Thyroid gland (tissue), 4 donors: ENCODE results near the gene KLHDC4. TPM values are rescaled to one million over a fixed set of nuclear protein-coding genes. Genes with fewer than 3 reads are reported as not detected.
"Not testable (repeated sequence)": the region's sequence is repeated elsewhere in the genome, so short reads cannot be mapped to it uniquely, and the experiment has no call there.

Experiments
- DNase-seq, 2 donors: peaks; one replicate each; pipeline ENCODE4 v3.0.0-alpha.2; 2019
- H3K27ac ChIP-seq, 3 donors: fragments of 200-600 bp; sonication (generic); 1 replicate in 2 of 3; 2 replicates in 1 of 3; pipeline ENCODE4 v1.5.1; 2016 to 2019; ENCODE audit warnings: mild to moderate bottlenecking in 1 of 3, moderate library complexity in 1 of 3
- H3K27me3 ChIP-seq: fragments of 200-600 bp; sonication (generic); one replicate; pipeline ENCODE4 v1.5.1; 2019
- H3K36me3 ChIP-seq, 2 donors: fragments of 200-600 bp; sonication (generic); one replicate each; pipeline ENCODE4 v1.5.1; 2016 to 2019
- H3K4me1 ChIP-seq, 2 donors: fragments of 200-600 bp; sonication (generic); one replicate each; pipeline ENCODE4 v1.5.1; 2017 to 2019
- H3K4me3 ChIP-seq, 3 donors: fragments of 200-600 bp; sonication (generic); replicated peaks in 1 of 3; 1 replicate in 2 of 3; 2 replicates in 1 of 3; pipeline ENCODE4 v1.5.1; 2016; ENCODE audit warnings: mild to moderate bottlenecking in 1 of 3
- H3K9me3 ChIP-seq: fragments of 200-600 bp; sonication (generic); one replicate; pipeline ENCODE4 v1.5.1; 2017
- POLR2A ChIP-seq, 2 donors: fragments of 450-650 bp; IDR thresholded peaks; one replicate each; pipeline ENCODE4 v1.6.1; 2017; ENCODE audit warnings: antibody characterized with exemption in 2 of 2, mild to moderate bottlenecking in 2 of 2, moderate library complexity in 1 of 2
- WGBS, 2 donors: methylation state at CpG; one replicate each; pipeline ENCODE4 v1.1.5; 2017; 5-methylcytosine and 5-hydroxymethylcytosine counted together
- intact Hi-C: fragments of 100-400 bp; cut with DNase I; formaldehyde crosslinking; loops from one replicate; pipeline ENCODE4 v1.15.1; 2023
- total RNA-seq, 4 donors: library from RNA; depleted of rRNA; stranded (reverse); fragments of >200 nt; gene quantifications; one replicate each; pipeline ENCODE4 v1.2.3, GENCODE V29; 2016
- TF ChIP-seq, protein P1 (sequence below), 6 experiments: fragments of 200-600 bp in 3 of 6; fragments of 450-650 bp in 3 of 6; sonication (generic) in 3 of 6; IDR thresholded peaks; one replicate each; pipeline ENCODE4 v1.5.1; 2016 to 2019; ENCODE audit warnings: antibody characterized with exemption in 6 of 6, mild to moderate bottlenecking in 2 of 6, inconsistent platforms in 1 of 6, moderate library complexity in 1 of 6

KLHDC4 gene
- total RNA-seq, 4 donors from 2014 or later: 19.9 to 40.9 (median 30.3) TPM

DNA sequence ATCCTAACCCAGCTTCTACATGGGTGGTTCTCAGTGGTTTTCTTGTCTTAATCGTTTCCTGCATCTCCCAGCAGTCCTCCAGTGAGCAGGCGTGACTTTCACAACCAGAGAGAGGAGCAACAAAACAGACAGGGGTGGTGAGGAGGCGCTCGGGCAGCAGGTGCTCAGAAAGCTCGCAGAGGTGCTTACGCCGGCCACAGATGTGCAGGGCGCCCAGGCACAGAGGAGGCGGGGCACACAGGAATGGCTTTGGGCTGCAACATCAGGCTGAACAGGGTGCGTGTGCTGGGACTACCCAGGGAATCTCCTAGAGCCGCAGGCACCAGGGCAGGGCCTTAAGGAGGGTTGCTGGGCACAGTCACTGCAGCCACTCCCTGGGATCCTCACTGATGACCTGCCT, 32.6 kb downstream of the KLHDC4 start:
- Histone ChIP-seq H3K27ac (no peak overlapping the region), H3K4me3 (no peak overlapping the region), H3K27me3 (no peaks in the 10 kb centered on the region), H3K36me3 (peaks cover 0 to 5% of the 10 kb centered on the region in 2 donors), H3K9me3 (no peaks in the 10 kb centered on the region), H3K4me1 (no peaks in the 10 kb centered on the region)
- no peak for DNase-seq
- TF ChIP-seq POLR2A (IDR thresholded peaks at IDR 0.05): no peak
- TF ChIP-seq, protein P1, sequence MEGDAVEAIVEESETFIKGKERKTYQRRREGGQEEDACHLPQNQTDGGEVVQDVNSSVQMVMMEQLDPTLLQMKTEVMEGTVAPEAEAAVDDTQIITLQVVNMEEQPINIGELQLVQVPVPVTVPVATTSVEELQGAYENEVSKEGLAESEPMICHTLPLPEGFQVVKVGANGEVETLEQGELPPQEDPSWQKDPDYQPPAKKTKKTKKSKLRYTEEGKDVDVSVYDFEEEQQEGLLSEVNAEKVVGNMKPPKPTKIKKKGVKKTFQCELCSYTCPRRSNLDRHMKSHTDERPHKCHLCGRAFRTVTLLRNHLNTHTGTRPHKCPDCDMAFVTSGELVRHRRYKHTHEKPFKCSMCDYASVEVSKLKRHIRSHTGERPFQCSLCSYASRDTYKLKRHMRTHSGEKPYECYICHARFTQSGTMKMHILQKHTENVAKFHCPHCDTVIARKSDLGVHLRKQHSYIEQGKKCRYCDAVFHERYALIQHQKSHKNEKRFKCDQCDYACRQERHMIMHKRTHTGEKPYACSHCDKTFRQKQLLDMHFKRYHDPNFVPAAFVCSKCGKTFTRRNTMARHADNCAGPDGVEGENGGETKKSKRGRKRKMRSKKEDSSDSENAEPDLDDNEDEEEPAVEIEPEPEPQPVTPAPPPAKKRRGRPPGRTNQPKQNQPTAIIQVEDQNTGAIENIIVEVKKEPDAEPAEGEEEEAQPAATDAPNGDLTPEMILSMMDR (IDR thresholded peaks at IDR 0.05): no peak
- 88 to 93% methylated on average over 11 of the region's 11 CpGs for WGBS, 2 donors
- intact Hi-C loops: no loop called here

DNA sequence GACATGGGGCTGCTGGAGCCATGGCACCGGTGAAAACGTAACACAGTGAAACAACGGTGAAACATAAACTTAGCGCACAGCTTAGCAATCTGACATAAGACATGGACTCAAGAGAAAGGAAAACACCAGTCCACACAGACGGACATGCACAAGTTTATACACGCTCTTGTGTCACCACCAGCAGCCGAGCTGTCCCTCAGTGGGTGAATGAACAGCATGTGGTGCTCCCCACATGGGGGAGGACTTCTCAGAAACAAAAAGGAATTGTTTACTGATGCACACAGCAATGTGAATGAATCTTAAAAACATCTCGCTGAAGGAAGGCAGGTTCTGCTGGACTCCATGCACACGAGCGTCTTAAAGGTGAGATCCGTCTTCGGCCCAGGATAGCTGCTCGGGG, 34.2 kb downstream of the KLHDC4 start:
- peaks cover 0 to 5% of the 10 kb centered on the region in 2 donors for H3K36me3 ChIP-seq
- intact Hi-C loops: no loop called here
- TF ChIP-seq POLR2A (IDR thresholded peaks at IDR 0.05): no peak
- TF ChIP-seq, protein P1 (IDR thresholded peaks at IDR 0.05): no peak

DNA sequence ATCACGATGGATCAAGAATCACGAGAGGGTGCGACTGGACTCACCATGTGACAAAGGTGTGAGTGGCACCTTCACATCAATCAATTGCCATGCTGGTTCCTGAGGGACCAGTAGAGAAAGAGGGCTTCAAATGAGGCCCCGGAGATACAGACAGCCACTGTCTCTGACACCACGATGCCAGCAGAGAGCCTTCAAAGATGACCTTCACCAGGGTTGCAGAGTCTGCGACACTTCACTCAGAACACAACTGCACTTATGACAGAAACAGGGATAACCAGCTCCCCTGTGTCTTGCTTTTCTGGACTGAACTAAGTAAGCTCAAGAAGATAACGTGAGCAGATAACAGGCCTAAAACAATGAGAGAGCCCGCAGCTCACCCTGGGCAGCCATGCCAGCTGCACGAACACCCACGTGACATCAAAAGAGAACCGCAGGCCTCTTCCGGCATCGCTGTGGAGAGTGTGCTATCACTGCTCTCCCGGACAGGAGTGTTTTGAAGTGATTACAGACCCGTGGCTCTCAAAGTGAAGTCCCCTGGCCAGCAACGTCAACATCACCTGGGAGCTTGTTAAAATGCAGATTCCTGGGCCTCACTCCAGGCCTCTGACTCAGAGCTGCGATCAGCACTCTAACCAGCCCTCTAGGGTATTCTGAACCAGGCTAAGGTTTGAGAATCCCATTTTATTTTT, 36.4 kb downstream of the KLHDC4 start:
- 88 to 92% methylated on average over 17 of the region's 17 CpGs for WGBS, 2 donors
- intact Hi-C loops: no loop called here
- no peak for TF ChIP-seq POLR2A (IDR thresholded peaks at IDR 0.05)
- TF ChIP-seq, protein P1 (IDR thresholded peaks at IDR 0.05): no peak
- no peaks in the 10 kb centered on the region for H3K4me1 ChIP-seq
- H3K9me3 ChIP-seq: no peaks in the 10 kb centered on the region
- no peak for DNase-seq
- H3K4me3 ChIP-seq: no peak overlapping the region
- H3K36me3 ChIP-seq: peaks cover 0 to 5% of the 10 kb centered on the region in 2 donors
- no peaks in the 10 kb centered on the region for H3K27me3 ChIP-seq
- no peak overlapping the region for H3K27ac ChIP-seq

More for the DNA sequence above, 34.2 kb downstream of the KLHDC4 start:
- no peaks in the 10 kb centered on the region for H3K4me1 ChIP-seq
- H3K9me3 ChIP-seq: no peaks in the 10 kb centered on the region
- no peak overlapping the region for H3K4me3 ChIP-seq
- no peaks in the 10 kb centered on the region for H3K27me3 ChIP-seq
- H3K27ac ChIP-seq: no peak overlapping the region
- DNase-seq: no peak
- 95 to 96% methylated on average over 13 of the region's 13 CpGs for WGBS, 2 donors

DNA sequence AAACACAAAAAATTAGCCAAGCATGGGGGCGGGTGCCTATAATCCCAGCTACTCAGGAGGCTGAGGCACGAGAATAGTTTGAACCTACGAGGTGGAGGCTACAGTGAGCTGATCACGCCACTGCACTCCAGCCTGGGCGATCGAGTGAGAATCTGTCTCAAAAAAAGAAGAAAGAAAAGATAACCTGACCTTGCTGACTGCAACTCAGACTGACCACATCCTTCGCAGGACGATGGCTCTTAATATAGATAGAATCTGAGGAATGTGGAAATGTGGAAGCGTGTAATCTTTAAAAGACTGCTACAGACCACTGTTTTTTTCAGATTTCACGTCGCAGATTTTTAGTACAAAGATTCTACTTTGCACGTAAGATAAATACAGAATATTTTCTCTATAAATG, 37.8 kb downstream of the KLHDC4 start:
- TF ChIP-seq POLR2A (IDR thresholded peaks at IDR 0.05): no peak
- TF ChIP-seq, protein P1 (IDR thresholded peaks at IDR 0.05): no peak
- Histone ChIP-seq H3K27ac (no peak overlapping the region), H3K4me1 (peaks cover under 1 to 9% of the 10 kb centered on the region in 2 donors), H3K27me3 (no peaks in the 10 kb centered on the region), H3K9me3 (no peaks in the 10 kb centered on the region), H3K4me3 (no peak overlapping the region), H3K36me3 (peaks cover 0 to 5% of the 10 kb centered on the region in 2 donors)
- intact Hi-C loops: no loop called here
- WGBS, 2 donors: 91 to 93% methylated on average over 12 of the region's 12 CpGs
- DNase-seq: no peak

DNA sequence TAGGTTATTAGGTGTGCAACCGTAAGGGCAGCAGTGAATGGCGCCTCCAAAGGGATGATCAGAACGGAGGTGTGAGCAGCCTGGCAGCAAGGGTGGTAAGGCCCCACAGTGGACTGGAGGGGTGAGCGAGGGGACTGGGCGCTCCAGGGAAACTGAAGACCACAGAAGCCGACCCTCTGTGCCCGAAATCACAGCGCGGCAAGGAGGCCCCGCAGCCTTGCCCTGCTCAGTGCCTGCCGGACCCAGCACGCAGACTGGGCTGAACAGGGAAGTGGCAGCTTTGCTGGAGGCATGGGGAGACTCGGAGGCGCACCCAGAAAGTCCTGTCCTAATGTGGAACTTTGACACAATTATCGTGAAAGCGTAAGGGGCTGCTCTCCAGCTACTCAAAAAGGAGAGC, 38.4 kb downstream of the KLHDC4 start:
- H3K4me1 ChIP-seq: peaks cover 5 to 15% of the 10 kb centered on the region in 2 donors
- peaks cover 0 to 5% of the 10 kb centered on the region in 2 donors for H3K36me3 ChIP-seq
- intact Hi-C loops: no loop called here
- 93 to 94% methylated on average over 14 to 16 of the region's 16 CpGs for WGBS, 2 donors
- DNase-seq: no peak
- no peak for TF ChIP-seq POLR2A (IDR thresholded peaks at IDR 0.05)
- TF ChIP-seq, protein P1 (IDR thresholded peaks at IDR 0.05): no peak
- H3K27ac ChIP-seq: no peak overlapping the region
- H3K27me3 ChIP-seq: no peaks in the 10 kb centered on the region
- H3K4me3 ChIP-seq: no peak overlapping the region
- H3K9me3 ChIP-seq: no peaks in the 10 kb centered on the region

DNA sequence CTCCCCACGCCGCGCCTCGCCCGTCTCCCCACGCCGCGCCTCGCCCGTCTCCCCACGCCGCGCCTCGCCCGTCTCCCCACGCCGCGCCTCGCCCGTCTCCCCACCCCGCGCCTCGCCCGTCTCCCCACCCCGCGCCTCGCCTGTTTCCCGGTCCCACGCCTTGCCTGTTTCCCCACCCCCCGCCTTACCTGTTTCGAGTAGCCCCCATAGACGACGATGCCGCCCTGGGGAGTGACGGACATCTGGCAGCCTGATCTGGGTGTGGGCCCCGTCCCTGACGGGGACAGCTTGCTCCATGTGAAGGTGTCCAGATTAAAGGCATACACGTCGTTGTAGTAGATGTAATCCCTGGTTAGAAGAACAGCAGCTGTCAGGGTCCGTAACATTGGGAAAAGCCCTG, 39.2 kb downstream of the KLHDC4 start:
- H3K27me3 ChIP-seq, H3K27ac ChIP-seq, DNase-seq, H3K4me3 ChIP-seq, H3K9me3 ChIP-seq, H3K36me3 ChIP-seq, intact Hi-C loops: not testable (repeated sequence)
- 96 to 97% methylated on average over 12 to 15 of the region's 40 CpGs for whole genome bisulfite sequencing, 2 donors
- H3K4me1 ChIP-seq: peaks cover 5 to 19% of the 10 kb centered on the region in 2 donors
